Left colon (tissue), 2 donors: ENCODE data around the gene TMEM266. TPM values are rescaled to one million over a fixed set of nuclear protein-coding genes. Genes with fewer than 3 reads are reported as not detected.

Experiments
- ATAC-seq: fragments of 200-7000 bp; cut with Tn5 transposase; one replicate; pipeline ENCODE4 v1.9.1; 2020; ENCODE audit warnings: mild to moderate bottlenecking, moderate library complexity
- DNase-seq, 2 donors: peaks; one replicate each; pipeline ENCODE4 v3.0.0-alpha.2; 2020
- intact Hi-C, 2 donors: fragments of 100-400 bp; cut with DNase I in 1 of 2; cut with micrococcal nuclease in 1 of 2; formaldehyde crosslinking; loops; one replicate each; pipeline versions ENCODE4 v1.11.2 to v1.14.0; 2022; cut with DNase I, micrococcal nuclease
- total RNA-seq, 2 donors: library from RNA; stranded (reverse); fragmentation: NEBNext Ultra II Directional; extraction: Animal tissue kit (Norgen Biotek cat#: 25700); gene quantifications; one replicate each; pipeline ENCODE4 v1.2.1, GENCODE V29; 2021
- donor health status: DM: no; HTN: no; CAD: no.
- donor health status: DM: yes; HTN: yes; CAD: no.

The TMEM266 gene
- total RNA-seq, 2 donors from 2014 or later = not detected

DNA sequence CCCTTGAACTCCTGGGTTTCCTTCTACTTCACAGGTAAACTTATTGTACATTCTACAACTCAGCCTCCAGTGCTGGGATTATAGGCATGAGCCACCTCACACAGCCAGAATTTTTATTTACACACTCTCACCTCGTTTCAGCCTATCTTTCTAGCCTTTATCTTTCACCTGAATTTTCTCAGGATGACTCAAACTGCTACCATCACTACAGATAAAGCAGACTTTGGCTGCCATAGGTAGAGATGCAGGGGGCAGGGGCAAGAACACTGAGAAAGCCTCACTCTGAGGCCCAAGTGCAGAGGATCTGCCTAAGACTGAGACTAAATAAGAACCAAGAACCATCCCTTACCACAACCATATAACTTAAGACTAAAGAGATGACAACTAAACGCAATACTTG lies 192.5 kb downstream of the TMEM266 start:
- no peak for DNase-seq
- ATAC-seq = no peak
- intact Hi-C loops = no loop called here

DNA sequence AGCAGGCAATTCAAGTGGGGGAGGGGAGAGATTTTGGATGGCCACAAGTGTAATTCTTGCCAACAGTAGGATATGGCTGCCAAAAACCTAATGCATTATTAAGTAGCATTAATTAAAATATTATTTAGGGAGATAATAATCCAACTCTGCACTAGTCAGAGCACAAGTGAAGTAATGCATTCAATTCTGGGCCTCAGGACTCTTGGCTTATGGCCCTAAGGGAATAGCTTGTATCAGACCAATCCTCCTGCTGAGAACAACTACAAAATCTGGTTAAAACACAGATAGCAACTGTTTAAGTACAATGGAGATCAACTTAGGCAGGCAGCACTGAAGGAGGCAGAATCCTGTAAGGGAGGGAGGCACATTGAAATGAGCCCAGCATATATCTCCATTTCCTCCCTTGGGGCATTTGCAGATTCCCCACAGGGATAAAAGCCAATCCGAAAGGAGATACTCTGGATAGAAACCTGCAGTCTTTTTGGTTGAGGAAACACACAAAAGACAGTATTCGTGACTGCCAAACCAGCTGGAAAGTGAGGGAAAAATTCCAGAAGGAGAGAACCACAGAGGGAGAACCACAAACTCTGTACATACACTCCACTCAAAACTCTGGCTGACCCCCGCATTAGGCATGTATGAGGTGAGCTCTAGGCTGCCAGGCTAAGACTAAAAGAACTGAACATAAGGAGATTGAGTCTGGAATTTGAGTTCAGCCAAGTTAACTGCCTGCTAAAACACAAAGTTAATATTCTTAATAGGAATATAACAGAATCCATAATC lies 194.1 kb downstream of the TMEM266 start:
- DNase-seq = no peak
- intact Hi-C loops = no loop called here
- ATAC-seq = no peak

Other genes starting within 250 kb of the TMEM266 start
- 10 to 100 TPM; 16.0 to 19.4 TPM for gene UBE2Q2, start 216.5 kb upstream of the TMEM266 start, total RNA-seq
- 10 to 100 TPM; 20.9 to 24.8 TPM for gene FBXO22, start 156.1 kb upstream of the TMEM266 start, total RNA-seq
- 1 to 10 TPM; 4.0 to 6.8 TPM for gene NRG4, start 47.6 kb upstream of the TMEM266 start, total RNA-seq